ENCODE measurements around the gene HMGCLL1.

Gene HMGCLL1

GRCh38 chr6:55531496-55531895, 47.5 kb downstream of the HMGCLL1 start:
- DNase-seq (ENCODE audit: low read depth in 2 of 2), result no peak

DNA sequence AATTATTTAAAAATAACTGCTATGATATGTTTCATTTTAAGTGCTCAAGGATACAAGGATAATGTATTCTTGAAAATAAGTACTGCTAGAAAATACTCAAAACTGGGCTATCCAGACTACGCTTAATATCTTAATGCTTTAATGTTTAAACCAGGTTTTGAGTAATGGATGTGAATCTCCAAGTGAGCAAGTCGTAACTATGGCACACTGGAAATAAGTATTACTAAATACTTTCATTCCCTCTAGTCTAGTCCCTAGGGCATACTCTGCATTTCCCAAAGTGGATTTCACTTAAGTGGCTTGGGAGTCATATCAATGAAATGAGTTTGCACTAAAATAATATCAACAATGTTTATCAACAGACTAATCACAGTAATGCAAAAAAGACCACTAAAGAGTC, 48.1 kb downstream of the HMGCLL1 start:
- DNase-seq (ENCODE audit: low read depth in 2 of 2), result no peak

GRCh38 chr6:55528624-55529023, 50.4 kb downstream of the HMGCLL1 start:
- no peak for DNase-seq (ENCODE audit: low read depth in 2 of 2)

GRCh38 chr6:55524441-55524840, 54.6 kb downstream of the HMGCLL1 start:
- DNase-seq (ENCODE audit: low read depth in 2 of 2), result no peak

DNA sequence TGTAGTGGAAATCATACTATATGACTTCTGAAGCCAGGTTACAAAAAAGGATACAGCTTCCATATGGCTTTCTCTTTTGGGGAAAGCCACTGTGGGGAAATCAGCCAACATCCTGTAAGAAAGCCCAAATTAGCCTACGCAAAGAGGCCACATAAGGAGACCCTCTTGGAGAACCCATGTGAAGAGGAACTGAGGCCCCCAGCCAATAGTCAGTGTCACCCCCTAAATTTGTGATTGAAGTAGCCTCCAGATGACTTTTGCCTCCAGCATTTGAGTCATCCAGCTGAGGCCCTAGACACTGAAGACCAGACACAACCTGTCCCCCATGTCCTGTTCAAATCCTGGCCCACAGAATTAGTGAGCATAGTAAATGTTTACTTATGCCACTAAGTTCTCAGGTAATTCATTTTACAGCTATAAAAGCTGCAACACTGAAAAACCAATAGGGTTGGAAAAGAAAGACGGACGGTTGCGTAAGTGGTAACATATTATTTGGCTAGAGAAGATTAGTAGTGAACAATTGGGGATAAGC, 60.4 kb downstream of the HMGCLL1 start:
- DNase-seq (ENCODE audit: low read depth in 2 of 2), result no peak

DNA sequence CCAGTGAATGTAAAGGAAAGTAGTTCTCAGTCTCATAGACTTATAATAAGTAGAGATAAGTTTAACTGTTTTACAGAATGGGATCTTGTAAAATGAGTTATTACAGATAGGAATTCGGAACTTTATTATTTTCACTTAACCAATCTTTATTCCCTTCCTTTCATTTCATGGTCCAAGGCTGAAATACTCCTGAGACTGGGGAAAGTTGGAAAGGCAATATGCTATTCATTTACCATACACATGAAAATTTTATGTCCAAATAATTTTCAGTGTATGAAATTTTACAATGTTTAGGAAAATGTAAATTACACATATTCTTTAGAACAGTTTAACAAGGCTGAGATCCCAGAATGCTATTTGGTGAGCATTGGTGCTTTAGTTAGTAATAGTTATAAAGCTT, 62.3 kb downstream of the HMGCLL1 start:
- no peak for DNase-seq (ENCODE audit: low read depth in 2 of 2)

GRCh38 chr6:55512904-55513303, 66.1 kb downstream of the HMGCLL1 start:
- DNase-seq (ENCODE audit: low read depth in 2 of 2), result no peak

DNA sequence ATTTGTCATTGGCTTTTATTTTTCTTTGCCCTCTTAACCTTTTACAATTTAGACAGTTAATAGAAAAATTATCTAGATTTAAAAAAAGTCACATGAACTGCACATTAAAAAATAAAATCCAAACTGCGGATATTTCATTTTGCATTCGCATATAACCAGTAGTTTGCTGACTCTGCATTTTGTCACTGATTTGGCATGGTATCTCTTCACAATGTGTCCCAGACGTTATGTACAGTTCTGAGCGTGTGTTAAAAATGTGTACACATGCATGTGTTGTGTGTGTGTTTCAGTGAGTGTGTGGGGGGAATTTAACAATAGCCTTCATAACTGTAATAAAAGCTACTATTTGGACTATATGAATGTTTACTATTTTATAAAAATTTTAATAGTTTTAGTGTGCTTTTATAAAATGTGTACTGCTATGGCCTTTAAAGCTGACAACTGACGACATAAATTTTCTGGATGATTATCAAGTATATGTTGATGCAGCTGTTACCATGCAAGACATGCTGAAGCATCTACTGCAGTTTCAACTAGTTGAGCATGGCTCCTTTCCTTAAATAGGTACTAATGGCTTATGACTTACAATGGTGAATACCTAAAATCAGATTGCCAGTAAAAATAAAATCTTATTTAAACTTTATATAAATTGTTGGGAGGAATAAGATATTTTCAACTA, 67.7 kb downstream of the HMGCLL1 start:
- DNase-seq (ENCODE audit: low read depth in 2 of 2), result no peak

GRCh38 chr6:55499591-55499990, 79.4 kb downstream of the HMGCLL1 start:
- DNase-seq (ENCODE audit: low read depth in 2 of 2), result no peak

DNA sequence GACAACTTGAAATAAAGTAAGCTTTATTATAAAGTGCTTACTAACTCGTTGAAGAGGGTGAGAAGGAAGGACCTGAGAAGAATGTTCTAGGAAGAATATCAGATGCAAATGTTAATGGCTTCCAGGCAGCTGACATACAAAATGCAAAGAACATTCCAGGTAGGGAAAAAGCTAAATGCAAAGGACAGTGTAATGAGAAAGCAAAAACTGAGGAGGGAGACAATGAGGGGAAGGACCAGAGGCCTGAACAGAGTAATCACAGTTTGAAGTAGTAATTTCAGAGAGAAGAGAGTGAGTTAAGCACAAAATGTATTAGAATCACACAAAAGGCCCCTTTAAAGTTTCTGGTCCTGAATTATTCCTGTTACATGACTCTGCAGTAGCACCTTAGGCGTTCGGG, 81.3 kb downstream of the HMGCLL1 start:
- no peak for DNase-seq (ENCODE audit: low read depth in 2 of 2)

DNA sequence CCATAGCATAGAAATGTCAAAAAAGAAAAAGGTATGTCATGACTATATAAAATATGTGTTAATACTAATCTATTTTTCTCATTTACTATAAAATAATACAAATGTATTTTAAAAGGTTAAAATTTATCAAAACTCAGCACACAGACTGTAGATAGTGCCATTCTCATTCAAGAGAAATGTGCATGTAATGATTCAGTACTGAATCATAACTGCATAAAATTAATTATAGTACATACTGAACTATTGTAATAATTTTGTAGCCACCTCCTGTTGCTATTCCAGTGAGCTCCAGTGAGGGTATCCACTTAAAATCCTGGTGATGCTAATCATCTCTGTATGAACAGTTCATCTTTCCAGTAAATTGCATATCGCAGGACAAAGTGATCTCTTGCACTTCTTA, 82.8 kb downstream of the HMGCLL1 start:
- no peak for DNase-seq (ENCODE audit: low read depth in 2 of 2)

DNA sequence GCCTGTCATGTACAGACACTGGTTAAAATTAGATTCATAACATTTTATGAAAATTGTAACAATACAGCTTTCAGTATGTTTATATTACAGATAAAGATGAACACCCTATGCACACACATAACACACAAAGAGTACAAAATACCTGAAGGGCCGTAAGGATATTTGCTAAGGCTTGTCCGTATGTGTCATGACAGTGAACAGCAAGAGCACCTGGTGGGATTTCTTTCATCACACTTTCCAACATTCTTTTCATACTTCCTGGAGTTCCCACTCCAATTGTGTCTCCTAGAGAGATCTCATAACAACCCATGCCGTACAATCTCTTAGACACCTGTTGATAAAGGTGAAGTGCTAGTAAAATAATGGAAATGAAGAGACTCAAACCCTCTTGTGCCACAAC, 83.7 kb downstream of the HMGCLL1 start:
- DNase-seq (ENCODE audit: low read depth in 2 of 2), result no peak

DNA sequence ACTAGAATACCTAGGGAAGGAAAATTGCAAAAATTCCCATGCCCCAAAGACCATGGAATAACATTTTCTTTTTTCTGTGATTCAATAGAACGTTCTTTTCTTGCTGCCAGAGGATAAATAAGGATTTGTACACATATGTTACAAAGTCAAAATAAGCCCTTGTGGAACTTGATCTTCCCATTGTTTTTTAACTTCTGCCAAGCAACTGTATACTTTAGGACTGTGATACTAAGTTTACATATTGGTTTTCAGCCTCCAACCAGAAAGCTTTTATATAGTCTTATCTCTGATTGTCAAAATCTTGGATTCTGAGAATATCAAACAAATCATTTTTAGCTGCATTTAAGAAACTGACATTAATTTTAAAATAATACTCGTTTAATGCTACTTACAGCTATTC, 84.6 kb downstream of the HMGCLL1 start:
- DNase-seq (ENCODE audit: low read depth in 2 of 2), result no peak

DNA sequence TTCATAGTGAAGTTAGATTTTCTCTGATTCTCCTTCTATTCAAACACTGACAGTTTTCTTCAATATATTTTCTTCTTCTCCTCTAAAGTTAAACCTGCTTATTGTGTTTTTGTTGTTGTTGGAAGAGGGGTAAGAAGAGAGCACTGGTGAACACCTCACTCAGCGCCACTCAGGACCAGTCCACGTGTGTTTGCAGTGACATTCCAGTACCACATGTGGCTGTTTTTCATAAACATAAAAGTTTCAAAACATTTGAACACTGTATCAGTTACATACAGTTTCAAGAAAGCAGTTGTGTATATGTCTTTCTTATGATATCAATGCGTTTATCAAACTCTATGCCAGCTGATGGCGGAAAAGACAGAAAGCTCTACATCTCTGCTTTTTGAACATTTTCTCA, 86.7 kb downstream of the HMGCLL1 start:
- no peak for DNase-seq (ENCODE audit: low read depth in 2 of 2)

- DNase-seq (ENCODE audit: low read depth in 2 of 2), result no peak
Measured at GRCh38 chr6:55490871-55491270, 88.1 kb downstream of the HMGCLL1 start.

DNA sequence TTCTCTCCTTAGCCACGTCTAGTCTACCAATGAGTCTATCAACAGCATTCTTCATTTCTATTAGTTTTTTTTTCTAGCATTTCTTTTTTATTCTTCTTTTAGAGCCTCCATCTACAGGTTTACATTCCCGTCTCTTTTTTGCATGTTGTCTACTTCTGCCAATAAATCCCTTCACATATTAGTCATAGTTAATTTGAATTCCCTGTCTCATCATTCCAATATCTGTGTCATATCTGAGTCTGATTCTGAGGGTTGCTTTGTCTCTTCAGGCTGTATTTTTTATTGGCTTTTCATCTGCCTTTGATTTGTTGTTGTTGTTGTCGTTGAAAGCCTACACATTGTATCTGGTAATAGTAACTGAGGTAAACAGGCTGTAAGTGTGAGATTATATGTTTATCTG, 104.6 kb downstream of the HMGCLL1 start:
- DNase-seq (ENCODE audit: low read depth in 2 of 2), result no peak

DNA sequence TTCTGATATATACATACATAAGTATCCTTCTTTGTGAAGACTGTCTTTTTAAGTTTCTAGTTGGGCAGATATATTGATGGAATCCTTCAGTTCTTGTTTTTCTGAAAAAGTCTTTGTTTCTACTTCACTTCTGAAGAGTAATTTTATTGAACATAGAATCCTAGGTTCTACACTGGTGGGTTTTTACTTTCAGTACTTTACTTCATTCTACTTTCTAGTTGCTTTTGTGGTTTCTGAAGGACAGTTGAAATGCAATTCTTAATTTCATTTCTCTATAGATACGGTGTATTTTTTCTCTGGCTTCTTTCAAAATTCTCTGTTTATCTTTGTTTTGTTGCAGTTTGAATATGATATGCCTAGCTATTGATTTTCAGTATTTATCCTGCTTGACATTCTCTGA, 105.3 kb downstream of the HMGCLL1 start:
- no peak for DNase-seq (ENCODE audit: low read depth in 2 of 2)

GRCh38 chr6:55469951-55470366, 109.0 kb downstream of the HMGCLL1 start:
- no peak for DNase-seq (ENCODE audit: low read depth in 2 of 2)

GRCh38 chr6:55456016-55456415, 123.0 kb downstream of the HMGCLL1 start:
- no peak for DNase-seq (ENCODE audit: low read depth in 2 of 2)

DNA sequence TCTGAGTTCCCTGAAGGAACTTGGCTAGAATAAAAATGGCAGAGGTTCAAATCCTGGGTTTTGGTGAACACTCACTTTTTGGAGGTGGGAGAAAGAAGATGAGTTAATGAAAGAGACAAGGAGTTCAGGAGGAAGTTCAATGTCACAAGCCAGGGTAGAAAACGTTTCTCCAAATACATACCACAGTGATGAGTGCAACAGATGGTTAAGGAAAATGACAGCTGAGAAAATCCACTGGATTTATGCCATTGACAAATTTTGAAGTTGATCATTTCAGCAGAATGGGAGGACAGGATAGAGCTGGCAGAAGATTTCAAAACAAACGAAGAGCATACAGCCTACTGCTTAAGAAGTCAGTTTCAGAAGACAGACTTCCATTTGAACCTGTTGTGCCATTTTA, 129.0 kb downstream of the HMGCLL1 start:
- no peak for DNase-seq (ENCODE audit: low read depth in 2 of 2)

- no peak for DNase-seq (ENCODE audit: low read depth in 2 of 2)
Measured at GRCh38 chr6:55449225-55449624, 129.8 kb downstream of the HMGCLL1 start.

- DNase-seq (ENCODE audit: low read depth in 2 of 2), result no peak
Measured at GRCh38 chr6:55448451-55448850, 130.5 kb downstream of the HMGCLL1 start.

GRCh38 chr6:55447891-55448290, 131.1 kb downstream of the HMGCLL1 start:
- no peak for DNase-seq (ENCODE audit: low read depth in 2 of 2)

DNA sequence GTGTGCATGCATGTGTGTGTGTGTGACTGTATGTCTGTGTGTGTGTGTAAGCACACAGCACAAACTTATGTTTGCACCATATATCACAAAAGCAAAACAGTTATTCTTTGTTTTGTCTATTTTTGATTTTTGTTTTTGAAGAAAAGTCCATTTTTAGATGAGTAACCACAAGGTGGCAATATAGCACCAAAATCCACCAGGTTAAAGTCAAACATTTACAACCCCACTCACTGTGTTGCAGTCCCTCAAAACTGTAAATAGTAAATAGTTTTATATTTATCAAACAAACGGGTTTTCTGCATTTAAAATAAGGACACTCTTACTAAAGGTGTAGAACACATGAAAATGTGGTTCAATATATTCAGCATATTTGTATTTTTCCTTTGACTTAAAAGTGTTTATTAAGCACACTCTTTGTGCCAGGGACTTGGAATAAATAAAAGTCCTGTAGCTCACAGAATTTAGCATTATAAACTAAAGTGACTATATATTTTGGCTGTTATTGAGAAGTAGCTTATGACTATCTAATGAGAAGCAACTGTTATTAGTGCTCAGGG, 133.3 kb downstream of the HMGCLL1 start:
- no peak for DNase-seq (ENCODE audit: low read depth in 2 of 2)
